Measurements from ENCODE around the gene UNC5CL.

DNA sequence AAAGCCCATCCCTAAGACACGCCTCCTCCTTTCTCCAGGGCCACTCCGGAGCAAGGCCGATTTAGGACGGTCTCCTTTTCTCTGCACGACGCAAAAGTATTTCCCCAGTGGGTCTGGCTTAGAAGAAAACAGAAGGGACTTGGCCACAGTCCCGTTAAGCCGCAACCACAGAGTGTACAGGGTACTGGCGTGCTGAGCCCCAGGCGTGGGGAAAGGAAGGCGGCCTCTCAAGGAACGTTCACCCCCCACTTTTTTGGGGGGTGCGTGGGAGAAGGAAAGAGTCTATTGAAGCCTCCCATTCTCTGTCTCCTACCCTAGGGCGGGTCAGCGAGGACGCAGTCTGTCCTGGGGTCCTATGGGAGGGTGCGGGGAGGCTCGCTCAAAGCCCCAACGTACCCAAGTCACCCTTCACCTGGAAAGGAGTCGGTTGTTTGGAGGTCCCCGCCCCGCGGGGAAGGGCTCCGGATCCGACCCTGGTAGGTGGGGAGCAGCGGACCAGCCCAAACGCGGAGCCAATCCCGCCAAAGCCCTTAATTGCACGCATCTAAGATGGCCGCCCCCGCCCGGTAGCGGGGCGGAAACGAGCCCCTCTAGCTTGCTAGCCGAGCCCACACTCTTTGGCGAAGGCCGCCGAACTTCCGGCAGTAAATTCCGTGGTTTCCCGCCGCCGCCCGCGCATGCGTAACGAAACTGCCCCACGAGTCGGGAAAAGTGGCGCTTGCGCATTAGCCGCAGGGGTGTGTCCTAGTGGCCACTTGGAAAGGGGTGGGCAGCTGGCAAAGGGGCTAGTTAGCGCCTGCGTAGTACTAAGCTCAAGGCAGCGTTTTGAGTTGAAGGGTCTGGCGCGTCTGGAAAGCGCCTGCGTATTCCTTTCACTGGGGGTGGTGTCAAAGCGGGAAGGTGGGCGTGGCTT lies 33.2 kb upstream of the UNC5CL start, which contains the start of gene OARD1:
- no peak for TF ChIP-seq RAD21 (IDR thresholded peaks at IDR 0.05; ENCODE audit: low read length)
- TF ChIP-seq, protein P1, sequence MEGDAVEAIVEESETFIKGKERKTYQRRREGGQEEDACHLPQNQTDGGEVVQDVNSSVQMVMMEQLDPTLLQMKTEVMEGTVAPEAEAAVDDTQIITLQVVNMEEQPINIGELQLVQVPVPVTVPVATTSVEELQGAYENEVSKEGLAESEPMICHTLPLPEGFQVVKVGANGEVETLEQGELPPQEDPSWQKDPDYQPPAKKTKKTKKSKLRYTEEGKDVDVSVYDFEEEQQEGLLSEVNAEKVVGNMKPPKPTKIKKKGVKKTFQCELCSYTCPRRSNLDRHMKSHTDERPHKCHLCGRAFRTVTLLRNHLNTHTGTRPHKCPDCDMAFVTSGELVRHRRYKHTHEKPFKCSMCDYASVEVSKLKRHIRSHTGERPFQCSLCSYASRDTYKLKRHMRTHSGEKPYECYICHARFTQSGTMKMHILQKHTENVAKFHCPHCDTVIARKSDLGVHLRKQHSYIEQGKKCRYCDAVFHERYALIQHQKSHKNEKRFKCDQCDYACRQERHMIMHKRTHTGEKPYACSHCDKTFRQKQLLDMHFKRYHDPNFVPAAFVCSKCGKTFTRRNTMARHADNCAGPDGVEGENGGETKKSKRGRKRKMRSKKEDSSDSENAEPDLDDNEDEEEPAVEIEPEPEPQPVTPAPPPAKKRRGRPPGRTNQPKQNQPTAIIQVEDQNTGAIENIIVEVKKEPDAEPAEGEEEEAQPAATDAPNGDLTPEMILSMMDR (conservative IDR thresholded peaks at IDR 0.05; ENCODE audit: low read depth, low read length), result 0 out of 2 replicates have a peak, but pooled peaks have one; percentile 0
- TF ChIP-seq MXI1 (IDR thresholded peaks at IDR 0.05; ENCODE audit: borderline replicate concordance, low read depth, low read length), result 0 out of 2 replicates have a peak, but pooled peaks have one; percentile 60
- TF ChIP-seq CEBPB (IDR thresholded peaks at IDR 0.05; ENCODE audit: low read depth, low read length), result no peak
- peak; percentile 68 for TF ChIP-seq POLR2A (IDR thresholded peaks at IDR 0.05; ENCODE audit: low read depth, low read length)
- no peak for TF ChIP-seq MAFK (IDR thresholded peaks at IDR 0.05; ENCODE audit: low read depth, low read length)
- no peak for TF ChIP-seq RCOR1 (IDR thresholded peaks at IDR 0.05; ENCODE audit: insufficient replicate concordance, low read length)
- peak; percentile 36; the same call in 1 of the 2 replicates for TF ChIP-seq MAZ (IDR thresholded peaks at IDR 0.05; ENCODE audit: borderline replicate concordance, low read depth, low read length)
- TF ChIP-seq RFX5 (IDR thresholded peaks at IDR 0.05; ENCODE audit: low read depth, low read length), result no peak
- TF ChIP-seq SMC3 (IDR thresholded peaks at IDR 0.05; ENCODE audit: low read depth, low read length), result no peak
- TF ChIP-seq, protein P2, sequence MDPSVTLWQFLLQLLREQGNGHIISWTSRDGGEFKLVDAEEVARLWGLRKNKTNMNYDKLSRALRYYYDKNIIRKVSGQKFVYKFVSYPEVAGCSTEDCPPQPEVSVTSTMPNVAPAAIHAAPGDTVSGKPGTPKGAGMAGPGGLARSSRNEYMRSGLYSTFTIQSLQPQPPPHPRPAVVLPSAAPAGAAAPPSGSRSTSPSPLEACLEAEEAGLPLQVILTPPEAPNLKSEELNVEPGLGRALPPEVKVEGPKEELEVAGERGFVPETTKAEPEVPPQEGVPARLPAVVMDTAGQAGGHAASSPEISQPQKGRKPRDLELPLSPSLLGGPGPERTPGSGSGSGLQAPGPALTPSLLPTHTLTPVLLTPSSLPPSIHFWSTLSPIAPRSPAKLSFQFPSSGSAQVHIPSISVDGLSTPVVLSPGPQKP (IDR thresholded peaks at IDR 0.05; ENCODE audit: borderline replicate concordance, low read depth, low read length), result no peak
- TF ChIP-seq, protein P3, sequence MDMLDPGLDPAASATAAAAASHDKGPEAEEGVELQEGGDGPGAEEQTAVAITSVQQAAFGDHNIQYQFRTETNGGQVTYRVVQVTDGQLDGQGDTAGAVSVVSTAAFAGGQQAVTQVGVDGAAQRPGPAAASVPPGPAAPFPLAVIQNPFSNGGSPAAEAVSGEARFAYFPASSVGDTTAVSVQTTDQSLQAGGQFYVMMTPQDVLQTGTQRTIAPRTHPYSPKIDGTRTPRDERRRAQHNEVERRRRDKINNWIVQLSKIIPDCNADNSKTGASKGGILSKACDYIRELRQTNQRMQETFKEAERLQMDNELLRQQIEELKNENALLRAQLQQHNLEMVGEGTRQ (IDR thresholded peaks at IDR 0.05; ENCODE audit: low read depth, low read length), result no peak
- no peak for TF ChIP-seq BHLHE40 (IDR thresholded peaks at IDR 0.05; ENCODE audit: low read depth, low read length)
- TF ChIP-seq FOS (IDR thresholded peaks at IDR 0.05; ENCODE audit: low read depth, low read length), result no peak

Data from IMR-90 (cell line).